Dermis microvascular lymphatic vessel endothelial cell (primary cell): ENCODE results near the gene IFT74. TPM values are rescaled to one million over a fixed set of nuclear protein-coding genes. Genes with fewer than 3 reads are reported as not detected.
A peak's percentile ranks its signal among the peaks of the same experiment; 100 is the strongest.

Experiments used
- DNase-seq, 2 donors: peaks; one replicate each; pipeline versions ENCODE4 v3.0.0 to v3.0.0-alpha.2; 2010; ENCODE audit warnings: low read depth in 2 of 2
- total RNA-seq: library from RNA; depleted of rRNA; stranded (reverse); fragments of >200 nt; gene quantifications from 2 replicates; pipeline ENCODE4 v1.2.1, GENCODE V29; 2014

IFT74 gene
- total RNA-seq, 1 donor from 2014 or later, result 5.4 TPM

DNA sequence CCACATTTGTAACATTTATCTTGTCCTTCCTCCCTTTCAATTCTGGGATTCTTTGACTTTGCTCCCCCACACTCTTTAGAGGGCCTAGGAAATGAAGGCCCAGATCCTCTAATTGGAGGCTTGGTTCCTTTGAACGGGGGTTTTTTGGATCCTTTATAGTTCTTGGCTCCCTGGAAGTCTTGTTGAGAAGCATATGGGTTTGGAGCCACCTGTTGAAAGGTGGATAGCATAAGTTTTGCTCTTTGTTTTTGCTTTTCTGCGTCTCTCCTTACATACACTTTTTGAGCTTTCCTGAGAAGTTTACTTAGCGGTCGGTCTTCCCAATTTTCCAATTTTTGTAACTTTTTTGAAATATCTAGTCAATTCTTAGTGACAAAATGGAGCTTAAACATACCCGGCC is 17.8 kb downstream of the IFT74 start:
- no peak for DNase-seq

DNA sequence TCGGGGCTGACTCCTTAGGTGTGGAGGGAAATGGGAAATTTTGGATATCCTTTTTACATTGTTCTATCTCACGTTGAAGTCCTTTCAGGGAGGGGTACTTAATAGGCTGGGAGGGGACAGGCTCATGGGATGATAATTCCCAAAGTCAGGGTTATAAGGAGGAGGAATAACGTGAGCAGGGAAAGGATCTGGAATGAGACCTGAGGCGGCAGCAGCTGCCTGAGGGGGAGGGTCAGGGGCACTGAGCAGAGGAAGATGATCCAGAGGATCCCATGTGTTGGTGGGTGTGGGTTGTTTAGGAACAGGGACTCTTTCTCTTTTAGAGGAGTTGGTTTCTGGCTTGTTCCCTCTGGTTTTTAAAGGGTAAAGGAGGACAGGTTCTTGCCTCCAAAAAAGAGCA is 18.7 kb downstream of the IFT74 start:
- no peak for DNase-seq

DNA sequence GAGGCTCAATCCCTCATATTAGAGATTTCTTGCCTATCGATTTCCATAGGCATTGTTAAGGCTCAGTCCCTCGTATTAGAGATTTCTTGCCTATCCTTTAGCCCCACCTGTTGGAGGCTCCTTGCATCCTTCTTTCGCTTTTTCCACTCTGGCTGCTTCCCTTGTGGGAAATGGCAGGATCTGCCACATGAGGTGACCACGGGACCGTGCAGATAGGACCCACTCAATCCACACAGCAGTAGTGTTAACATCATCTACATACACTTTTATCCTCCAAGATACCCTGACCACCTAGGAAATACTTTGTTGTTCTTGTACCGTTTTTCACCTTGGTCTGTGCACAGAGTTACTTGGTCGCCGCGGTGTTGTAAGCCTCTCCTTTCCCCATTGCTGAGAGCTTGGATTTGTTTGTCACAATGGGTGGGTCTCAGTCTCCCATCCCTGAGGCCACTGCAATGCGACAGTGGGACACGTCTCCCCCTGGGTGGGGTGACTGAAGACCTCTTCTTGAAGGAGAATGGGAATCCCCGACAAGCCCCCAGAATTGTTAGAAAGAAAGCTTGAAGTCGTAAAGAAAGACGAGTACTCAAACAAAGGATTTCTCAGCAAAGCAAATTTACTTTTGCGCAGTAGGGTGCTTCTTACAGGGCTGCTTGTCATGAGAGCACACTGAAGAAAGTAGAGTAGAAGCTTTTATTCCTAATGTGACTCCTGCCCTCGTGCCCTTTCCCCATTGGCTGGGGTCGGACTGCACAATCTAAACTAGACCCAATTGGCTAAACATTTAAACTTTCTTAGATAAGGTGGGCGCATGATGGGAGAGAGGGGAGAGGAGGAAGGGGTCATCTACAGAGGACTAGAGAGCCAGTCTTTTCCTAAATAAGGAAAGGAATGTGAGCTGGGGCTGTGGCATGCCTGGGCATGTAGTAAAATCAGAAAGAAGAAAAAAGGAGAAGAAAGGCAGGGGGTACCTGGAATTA is 19.8 kb downstream of the IFT74 start:
- DNase-seq, result peak; percentile 12 to 59

DNA sequence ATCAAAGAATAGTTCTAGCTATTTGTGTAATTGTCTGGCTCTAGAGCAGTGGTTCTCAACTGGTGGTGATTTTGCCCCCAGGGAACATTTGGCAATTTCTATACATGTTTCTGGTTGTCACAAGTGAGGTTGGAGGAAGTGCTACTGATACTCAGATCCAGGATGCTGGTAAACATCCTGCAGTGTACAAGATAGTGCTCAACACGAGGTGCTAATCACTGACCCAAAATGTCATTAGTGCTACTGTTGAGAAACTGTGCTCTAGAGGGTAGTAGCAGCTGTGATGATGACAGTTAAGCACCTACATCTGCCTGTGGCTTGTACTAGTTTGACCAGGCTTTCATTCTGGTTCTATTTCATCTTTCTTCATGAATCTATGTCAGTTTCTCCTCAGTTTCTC is 27.1 kb downstream of the IFT74 start:
- no peak for DNase-seq

DNA sequence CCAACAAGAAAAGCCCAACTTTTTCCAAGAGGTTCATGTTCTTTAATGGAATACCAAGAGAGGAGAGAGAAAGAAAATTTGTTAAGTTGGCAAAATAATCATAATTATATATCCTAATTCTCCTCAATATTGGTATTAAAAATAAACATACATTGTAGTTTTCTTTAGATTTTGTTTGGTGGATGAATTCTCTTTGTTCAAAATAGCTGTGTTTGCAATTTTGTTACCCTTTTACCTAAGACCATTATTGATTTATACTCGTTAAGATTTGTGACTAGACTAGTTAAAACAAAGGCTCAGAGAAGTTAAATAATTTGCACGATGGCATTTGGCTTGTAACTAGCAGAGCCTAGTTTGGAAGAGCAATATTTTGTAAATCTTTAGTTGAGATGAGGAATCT is 39.6 kb downstream of the IFT74 start:
- no peak for DNase-seq

DNA sequence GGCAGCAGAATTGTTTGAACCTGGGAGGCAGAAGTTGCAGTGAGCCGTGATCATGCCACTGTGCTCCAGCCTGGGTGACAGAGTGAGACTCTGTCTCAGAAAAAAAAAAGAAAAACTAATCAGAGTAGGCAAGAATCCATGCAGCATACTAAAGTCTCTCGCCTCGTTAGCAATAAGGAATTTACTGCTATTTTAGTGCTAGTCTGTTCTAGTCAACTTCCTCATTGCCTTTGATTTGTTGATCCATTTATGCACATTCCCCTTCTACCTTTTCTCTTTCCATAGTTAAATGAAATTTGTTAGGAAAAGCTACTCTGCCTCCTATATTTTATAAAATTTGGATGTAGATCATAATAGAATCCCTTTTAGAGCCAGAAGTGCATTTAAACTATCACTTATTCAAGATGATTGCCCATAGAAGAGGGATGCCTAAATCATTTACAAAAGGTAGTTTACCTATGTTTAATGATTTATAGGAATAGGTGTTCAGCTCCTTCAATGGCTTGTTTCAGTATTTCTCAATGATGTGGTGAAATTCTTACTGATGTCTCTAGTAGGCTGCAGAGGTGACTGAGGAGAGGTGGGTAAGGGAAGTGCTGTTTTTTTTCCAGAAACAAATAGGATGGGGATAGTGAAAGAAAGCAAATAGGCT is 47.3 kb downstream of the IFT74 start:
- DNase-seq, result no peak

DNA sequence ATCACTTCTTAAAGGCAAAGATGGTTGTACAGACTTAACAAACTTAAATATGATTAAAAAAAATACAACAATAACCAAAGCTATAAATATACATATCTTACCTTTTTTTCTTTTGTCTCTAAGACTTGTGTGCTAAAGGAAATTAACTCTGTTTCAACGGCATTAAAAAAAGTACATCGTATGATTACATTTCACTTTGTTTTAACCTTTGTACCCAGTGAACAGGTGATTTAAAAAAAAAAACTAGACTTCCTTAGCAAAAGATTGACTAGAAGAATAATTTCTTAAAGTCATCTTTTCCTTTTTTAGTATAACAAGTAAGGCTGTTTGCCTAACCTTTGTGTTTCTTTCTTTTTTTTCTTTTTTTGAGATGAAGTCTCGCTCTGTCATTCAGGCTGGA is 49.3 kb downstream of the IFT74 start, which contains the start of gene LRRC19:
LRRC19 (minus strand) TSS at position 182 of the 400 bp plus-strand sequence. CDS start 5,978 bp downstream, outside the sequence.
- DNase-seq, result no peak

DNA sequence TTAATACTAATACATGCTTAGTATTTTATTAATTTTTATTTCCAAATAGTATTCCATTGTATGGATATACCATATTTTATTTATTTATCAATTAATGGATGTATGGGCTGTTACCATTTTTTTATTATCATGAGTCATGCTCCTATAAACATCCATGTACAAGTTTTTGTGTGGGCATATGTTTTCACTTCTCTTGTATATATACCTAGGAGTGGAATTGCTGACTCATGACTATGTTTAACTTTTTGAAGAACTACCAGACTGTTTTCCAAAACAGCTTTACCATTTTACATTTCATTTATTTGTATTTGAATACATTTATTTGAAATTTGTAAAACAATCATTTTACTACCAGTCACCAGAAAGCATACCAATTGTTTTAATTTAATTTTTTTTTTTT is 63.4 kb downstream of the IFT74 start:
- DNase-seq, result no peak

DNA sequence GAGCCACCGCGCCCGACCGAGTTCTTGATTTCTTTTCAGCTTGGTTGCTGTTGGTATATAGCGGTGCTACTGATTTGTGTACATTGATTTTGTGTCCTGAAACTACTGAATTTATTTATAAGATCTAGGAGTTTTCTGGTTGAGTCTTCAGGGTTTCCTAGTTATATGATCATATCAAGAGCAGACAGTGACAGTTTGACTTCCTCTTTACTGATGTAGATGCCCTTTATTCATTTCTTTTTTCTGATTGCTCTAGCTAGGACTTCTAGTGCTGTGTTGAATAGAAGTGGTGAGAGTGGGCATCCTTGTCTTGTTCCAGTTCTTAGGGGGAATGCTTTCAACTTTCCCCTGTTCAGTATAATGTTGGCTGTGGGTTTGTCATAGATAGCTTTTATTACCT is 66.7 kb downstream of the IFT74 start:
- DNase-seq, result no peak

DNA sequence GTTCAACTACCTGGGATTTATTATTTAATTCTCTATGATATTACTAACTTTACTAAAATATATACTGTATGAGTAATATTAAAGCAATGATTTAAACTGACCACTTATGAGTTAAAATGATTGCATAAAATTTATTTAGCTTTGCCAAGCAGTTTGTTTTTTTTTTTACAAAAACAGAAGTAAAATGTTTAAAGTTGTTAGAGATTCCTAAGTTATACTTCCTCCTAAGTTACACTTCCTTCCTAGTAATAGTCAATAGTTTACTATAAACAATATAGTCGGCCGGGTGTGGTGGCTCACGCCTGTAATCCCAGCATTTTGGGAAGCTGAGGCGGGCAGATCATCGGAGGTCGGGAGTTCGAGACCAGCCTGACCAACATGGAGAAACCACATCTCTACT is 73.0 kb downstream of the IFT74 start:
- no peak for DNase-seq

DNA sequence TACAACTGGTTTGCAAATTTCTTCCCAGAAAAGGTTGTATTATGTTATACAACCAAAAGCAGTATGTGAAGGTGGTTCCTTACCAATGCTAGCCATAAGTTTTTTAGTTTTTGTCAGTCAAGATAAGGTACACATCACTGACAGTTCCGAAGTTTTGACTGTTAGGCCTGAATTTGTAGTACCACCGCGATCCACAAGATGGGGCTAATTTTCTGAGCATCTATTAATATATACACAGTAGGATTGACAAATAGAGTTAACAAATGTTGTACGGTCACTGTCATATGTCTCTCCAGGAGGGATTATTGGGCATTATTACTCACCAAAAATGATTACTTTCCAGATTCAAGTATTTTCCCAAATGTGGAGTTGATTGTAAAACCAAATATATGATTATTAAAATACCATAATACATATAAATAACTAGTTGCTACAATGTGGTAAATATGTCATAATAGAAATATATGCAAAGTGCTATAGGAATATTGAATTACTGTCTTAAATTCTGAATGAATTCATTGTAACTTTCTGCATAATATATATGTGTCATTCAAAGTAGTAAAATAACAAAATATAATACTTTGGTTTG is 77.7 kb downstream of the IFT74 start:
- peak; percentile 64 to 67 for DNase-seq

DNA sequence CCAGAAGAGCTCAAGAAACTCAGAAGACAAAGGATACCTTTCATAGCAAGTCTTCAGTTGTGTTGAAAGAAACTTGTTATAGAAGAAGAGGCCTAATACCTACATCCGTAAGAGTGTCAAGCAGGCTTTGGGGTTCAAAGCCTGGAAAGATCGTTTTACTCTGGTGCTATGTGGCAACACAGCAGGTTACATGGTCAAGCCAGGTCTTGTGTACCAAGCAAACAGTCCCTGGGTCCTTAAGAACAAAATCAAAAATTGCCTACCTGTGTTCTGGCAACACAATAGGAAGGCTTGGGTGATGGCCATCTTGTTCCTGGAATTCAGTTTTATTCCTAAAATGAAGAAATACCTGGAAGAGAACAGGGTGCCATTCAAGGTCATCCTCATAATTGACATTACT is 81.3 kb downstream of the IFT74 start:
- DNase-seq, result no peak

DNA sequence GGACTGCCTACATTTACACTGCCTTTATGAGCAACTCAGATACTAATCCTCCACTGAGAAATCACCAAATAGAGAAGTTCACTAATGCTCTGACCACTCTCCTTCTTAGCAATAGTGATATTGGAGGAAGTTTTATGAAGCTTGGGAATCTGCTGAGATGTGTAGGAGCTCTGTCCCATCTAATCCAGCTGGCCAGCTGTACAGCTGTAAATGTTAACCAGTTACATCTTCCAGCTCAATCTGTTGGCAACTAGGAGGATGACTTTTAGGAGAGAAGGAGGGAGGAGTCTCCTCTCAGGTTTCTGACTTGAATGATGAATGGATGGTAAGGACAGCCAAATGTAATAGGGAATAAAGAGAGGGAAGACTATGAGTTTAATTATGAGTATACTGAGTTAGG is 85.5 kb downstream of the IFT74 start:
- DNase-seq, result no peak

DNA sequence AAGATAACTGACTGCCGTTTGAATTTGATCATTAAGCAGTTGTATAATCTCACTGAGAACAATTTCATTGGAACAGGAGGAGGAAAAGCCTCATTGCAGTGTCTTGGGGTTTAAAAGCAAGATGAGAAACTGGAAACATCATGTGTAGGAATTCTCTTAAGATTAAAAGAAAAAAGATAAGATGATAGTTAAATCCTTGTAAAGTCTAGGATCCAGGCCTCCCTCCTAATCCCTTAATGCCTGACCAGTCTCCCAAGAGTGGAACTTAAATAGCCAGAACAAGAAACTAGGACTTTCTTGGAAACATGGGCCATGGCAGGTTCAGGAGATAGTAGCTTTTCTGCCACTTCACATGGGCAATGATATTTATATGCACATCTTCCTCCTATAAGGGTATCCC is 86.3 kb downstream of the IFT74 start:
- DNase-seq, result no peak

DNA sequence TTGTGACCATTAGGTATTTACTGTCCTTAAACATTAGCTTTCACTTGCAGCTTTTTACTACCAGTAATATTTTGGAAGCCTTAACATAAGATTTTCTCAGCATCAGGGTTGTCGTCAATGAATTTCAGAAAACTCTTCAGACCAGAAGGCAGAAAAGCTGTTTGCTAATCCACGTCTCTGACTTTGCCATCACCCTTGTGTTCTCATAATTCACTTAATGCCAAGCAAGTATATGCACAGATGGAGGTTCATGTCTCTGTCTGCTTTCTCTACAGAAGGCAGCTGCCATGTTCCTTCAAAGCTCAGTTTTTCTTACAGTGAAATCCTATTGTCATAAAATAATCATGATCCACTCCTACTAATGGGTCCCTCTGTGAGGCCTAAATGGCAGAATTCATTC is 87.0 kb downstream of the IFT74 start:
- DNase-seq, result no peak

DNA sequence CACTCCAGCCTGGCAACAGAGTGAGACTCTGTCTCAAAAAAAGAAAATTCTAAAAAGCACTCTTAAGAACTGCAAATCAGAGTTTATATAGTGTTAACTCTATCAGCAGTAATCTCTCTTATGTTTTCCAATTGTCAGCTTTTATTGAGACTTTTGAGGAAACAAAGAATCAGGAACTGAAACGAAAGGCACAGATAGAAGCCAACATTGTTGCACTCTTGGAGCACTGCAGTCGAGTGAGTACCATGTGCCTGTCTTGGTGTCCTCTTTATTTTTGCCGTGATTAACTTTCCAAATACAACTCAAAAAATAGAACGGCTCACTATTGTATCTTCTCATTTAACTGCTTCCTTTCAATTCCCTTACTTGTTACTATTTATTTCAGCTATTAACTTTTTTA is 90.9 kb downstream of the IFT74 start:
- no peak for DNase-seq

DNA sequence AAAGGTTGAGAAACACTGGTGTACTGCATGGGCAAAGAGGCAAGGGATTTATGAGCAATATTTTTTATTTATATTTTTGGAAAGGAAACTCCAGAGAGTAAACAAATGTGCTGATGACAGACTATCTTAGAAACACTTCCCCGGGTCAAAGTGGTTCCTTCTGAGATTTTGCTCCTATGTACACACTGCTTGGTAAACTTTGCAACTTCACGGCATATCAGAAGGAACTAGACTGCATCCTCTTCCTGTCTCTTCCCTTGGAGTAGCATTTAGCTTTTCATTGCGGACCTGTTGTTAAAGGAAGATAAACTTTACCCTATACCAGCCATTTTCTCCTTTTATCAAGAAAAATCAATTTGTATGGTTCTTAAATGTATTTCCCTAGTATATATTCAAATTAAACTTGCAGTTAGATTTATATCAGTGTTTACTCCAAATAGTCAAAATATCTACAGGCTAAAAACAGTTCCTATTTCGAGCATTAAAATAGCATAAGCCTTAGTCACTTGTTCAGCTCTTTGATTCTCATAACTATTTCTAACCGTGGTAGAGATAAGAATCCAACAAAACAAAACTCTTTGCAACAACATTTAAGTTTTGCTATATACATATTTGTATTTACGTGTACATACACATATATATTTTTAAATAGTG is 97.3 kb downstream of the IFT74 start:
- peak in 1 of 2 donors; percentile 96 for DNase-seq

DNA sequence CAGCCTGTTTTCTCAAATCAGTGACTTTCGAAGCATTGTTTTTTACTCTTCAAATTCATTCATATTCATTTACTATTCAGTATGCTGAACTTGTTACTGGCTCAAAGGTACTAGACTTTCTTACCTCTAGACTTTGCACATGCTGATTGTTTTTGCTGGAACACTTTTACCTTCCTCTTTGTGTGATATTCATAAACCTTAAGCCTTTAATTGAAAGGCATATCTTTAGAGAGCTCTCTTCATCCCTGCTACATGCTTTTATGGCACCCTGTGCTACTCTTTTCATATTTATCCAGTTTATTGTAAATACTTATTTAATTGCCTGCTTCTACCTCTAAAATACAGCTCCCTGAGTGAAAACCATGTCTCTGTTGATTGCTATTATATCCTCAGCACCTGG is 97.9 kb downstream of the IFT74 start:
- DNase-seq, result peak in 1 of 2 donors; percentile 10

DNA sequence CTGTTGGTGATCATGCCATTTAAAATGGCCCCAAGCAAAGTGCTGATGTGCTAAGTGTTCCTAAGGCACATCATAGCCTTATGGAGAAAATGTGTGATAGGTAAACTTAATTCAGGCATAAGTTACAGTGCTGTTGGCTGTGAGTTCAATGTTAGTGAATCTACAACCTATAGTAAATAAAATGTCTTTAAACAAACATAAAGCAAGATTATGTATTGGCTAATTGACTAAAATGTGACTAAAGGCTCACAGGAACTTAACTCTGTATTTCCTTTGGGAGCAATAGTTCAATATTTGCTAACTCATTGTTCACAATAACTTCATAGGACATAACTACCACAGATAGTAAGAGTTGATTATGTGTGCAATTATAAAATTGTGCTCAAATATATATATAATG is 98.6 kb downstream of the IFT74 start:
- no peak for DNase-seq

DNA sequence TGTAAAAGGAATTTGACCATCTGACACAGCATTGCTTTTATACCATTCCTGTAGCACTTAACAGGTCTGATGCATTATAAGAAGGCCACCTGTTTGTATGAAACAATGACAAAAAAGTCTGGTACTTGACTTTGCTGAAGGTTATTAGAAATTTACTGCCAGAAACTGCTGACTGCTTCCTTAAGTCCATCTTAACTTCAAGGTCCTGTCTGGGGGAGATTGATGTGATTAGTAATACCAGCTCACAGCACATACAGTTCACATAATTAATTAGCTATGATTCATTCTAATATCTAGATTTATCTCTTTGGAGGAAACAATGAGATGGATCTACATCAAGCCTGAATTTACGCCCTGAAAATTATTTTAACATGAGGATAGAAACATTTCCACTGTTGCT is 103.2 kb downstream of the IFT74 start:
- peak in 1 of 2 donors; percentile 74 for DNase-seq

DNA sequence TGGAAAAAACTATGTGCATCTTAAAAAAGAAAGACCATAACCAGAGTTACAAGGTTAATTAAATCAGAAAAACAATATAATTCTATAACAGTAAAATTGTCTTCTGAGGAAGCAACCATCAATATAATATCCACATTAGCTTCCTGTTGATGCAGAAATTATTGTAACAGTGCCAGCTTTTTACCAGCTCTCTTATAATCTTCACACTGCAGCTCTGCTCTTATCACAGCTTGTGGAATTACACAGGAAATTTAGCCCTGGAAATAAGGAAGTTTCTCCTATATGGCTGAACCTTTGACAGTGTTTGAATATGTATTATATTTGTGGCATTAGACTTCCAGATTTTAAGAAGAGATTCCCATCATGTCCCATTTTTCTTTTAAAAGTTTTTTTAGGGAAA is 103.7 kb downstream of the IFT74 start:
- DNase-seq, result peak; percentile 62 to 93

DNA sequence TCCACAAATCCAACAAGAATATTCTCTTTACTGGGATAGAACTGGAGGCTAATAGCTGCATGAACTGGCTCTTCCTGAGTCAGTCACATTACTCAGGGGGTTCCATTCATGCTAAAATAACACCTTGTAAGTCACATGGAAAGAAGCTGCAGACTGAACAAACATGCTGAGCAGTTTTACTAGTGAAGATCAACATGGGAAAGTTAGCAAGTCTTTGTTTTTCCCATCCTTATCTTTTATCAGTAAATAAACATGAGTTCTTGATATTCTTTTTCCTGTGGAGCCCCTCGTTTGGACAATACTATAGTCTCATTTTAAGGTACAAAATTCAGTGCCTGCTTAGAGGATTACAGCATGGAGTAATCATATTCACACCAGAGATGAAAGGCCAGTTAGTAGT is 109.1 kb downstream of the IFT74 start:
- DNase-seq, result peak in 1 of 2 donors; percentile 88
